Neural progenitor cell (in vitro differentiated cells): ENCODE measurements around the gene MAPRE2. TPM values are rescaled to one million over a fixed set of nuclear protein-coding genes. Genes with fewer than 3 reads are reported as not detected.
A peak's percentile ranks its signal among the peaks of the same experiment; 100 is the strongest.

ENCODE experiments used
- DNase-seq: peaks from one replicate; pipeline ENCODE4 v3.0.0-alpha.2; 2016; ENCODE audit warnings: low spot score
- H2AFZ ChIP-seq: fragments of 200-600 bp; sonication (generic); replicated peaks from 2 replicates; pipeline ENCODE4 v1.6.1; 2016; ENCODE audit warnings: antibody characterized with exemption
- H3F3A ChIP-seq: fragments of 200-600 bp; sonication (generic); 2 replicates; pipeline ENCODE4 v1.6.1; 2016; ENCODE audit warnings: antibody characterized with exemption, low read depth
- H3K27ac ChIP-seq: fragments of 200-600 bp; sonication (generic); 2 replicates; pipeline ENCODE4 v1.5.1; 2016; ENCODE audit warnings: mild to moderate bottlenecking
- H3K27me3 ChIP-seq: fragments of 200-600 bp; sonication (generic); 2 replicates; pipeline ENCODE4 v1.6.1; 2016; ENCODE audit warnings: mild to moderate bottlenecking, moderate library complexity
- H3K36me3 ChIP-seq: fragments of 200-600 bp; sonication (generic); 2 replicates; pipeline ENCODE4 v1.5.1; 2016
- H3K4me1 ChIP-seq: fragments of 200-600 bp; sonication (generic); 2 replicates; pipeline ENCODE4 v1.6.1; 2016; ENCODE audit warnings: mixed run types
- H3K4me2 ChIP-seq: fragments of 200-600 bp; sonication (generic); 2 replicates; pipeline ENCODE4 v1.6.1; 2016
- H3K4me3 ChIP-seq: fragments of 200-600 bp; sonication (generic); 2 replicates; pipeline ENCODE4 v1.5.1; 2016
- H3K79me2 ChIP-seq: fragments of 200-600 bp; sonication (generic); 2 replicates; pipeline ENCODE4 v1.6.1; 2016; ENCODE audit warnings: low read depth
- H3K9ac ChIP-seq: fragments of 200-600 bp; sonication (generic); 2 replicates; pipeline ENCODE4 v1.6.1; 2016
- H3K9me3 ChIP-seq: fragments of 200-600 bp; sonication (generic); 2 replicates; pipeline ENCODE4 v1.5.1; 2016; ENCODE audit warnings: low read depth
- H4K20me1 ChIP-seq: fragments of 200-600 bp; sonication (generic); 2 replicates; pipeline ENCODE4 v1.6.1; 2016; ENCODE audit warnings: low read depth
- H3K27ac Mint-ChIP-seq: 3 replicates; pipeline ENCODE4 v1.8.0; 2021; ENCODE audit warnings: mixed read lengths
- H3K27me3 Mint-ChIP-seq: 2 replicates; pipeline ENCODE4 v1.8.0; 2022; ENCODE audit warnings: low read depth, mild to moderate bottlenecking, inconsistent platforms, moderate library complexity, mixed read lengths; ENCODE audit not compliant: insufficient read depth
- H3K36me3 Mint-ChIP-seq: 3 replicates; pipeline ENCODE4 v1.8.0; 2021; ENCODE audit warnings: mixed read lengths
- H3K4me1 Mint-ChIP-seq: 3 replicates; pipeline ENCODE4 v1.8.0; 2021; ENCODE audit warnings: mixed read lengths
- H3K4me3 Mint-ChIP-seq: 3 replicates; pipeline ENCODE4 v1.8.0; 2021; ENCODE audit warnings: mild to moderate bottlenecking, moderate library complexity, mixed read lengths
- H3K9me3 Mint-ChIP-seq: 3 replicates; pipeline ENCODE4 v1.8.0; 2020; ENCODE audit warnings: mixed read lengths
- EZH2 ChIP-seq: fragments of 200-600 bp; sonication (generic); IDR thresholded peaks from 2 replicates; pipeline ENCODE4 v1.6.1; 2017; ENCODE audit warnings: antibody characterized with exemption, mild to moderate bottlenecking, moderate library complexity
- EZH2phosphoT487 ChIP-seq: fragments of 200-600 bp; sonication (generic); IDR thresholded peaks from 2 replicates; pipeline ENCODE4 v1.6.1; 2017; ENCODE audit warnings: antibody characterized with exemption
- total RNA-seq: library from RNA; depleted of rRNA; stranded (reverse); fragments of >200 nt; gene quantifications from 2 replicates; pipeline ENCODE4 v1.2.3, GENCODE V29; 2015; ENCODE audit warnings: low replicate concordance
- TF ChIP-seq, protein P1 (sequence below): fragments of 200-600 bp; sonication (generic); IDR thresholded peaks from 2 replicates; pipeline ENCODE4 v1.5.1; 2017; ENCODE audit warnings: antibody characterized with exemption, mild to moderate bottlenecking

MAPRE2 gene
- total RNA-seq, 1 donor from 2014 or later = 34.6 TPM

DNA sequence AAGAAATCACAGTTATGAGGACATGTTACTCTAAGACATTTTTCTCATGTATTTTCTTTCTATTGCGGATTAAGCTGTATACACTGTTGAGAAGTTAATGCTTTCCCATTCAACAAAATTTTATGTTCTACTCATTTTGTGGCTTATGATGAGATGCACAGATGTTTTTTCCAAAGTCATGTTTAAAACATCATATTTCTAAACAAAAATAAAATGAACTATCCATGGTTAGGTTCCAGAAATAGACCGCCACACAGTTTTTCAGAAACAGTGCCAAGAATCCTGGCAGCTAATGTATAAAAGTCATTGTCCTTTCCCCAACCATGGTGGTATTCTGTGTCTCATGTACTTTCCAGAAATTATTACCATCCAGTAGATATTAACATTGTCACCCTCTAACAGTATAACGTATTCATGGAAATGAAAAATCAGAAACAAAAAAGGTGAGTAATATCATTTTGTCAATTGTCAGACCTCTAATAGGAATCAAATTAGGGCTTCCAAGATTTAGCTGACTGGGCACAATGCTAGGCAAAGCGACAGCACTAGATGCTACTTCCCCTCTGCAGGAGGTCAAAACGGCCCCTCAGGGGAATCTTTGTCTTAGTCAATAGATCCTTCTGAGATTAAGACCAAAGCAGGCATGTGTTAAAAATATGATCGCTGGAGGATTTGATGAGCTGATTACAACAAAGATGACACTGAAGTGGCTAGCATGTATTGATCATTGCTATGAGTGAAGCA is 145.2 kb downstream of the MAPRE2 start:
- Histone ChIP-seq H3K4me3 (no peak overlapping the region), H3K27ac (no peak overlapping the region), H3F3A (no peaks in the 10 kb centered on the region), H3K9ac (no peak overlapping the region), H3K36me3 (no peaks in the 10 kb centered on the region), H3K4me1 (peaks cover 9% of the 10 kb centered on the region), H3K79me2 (no peaks in the 10 kb centered on the region), H3K27me3 (no peaks in the 10 kb centered on the region), H2AFZ (no peak overlapping the region), H3K9me3 (no peaks in the 10 kb centered on the region), H3K4me2 (no peak overlapping the region), H4K20me1 (no peaks in the 10 kb centered on the region)
- Mint-ChIP-seq H3K27me3 (no peaks in the 10 kb centered on the region), H3K9me3 (no peaks in the 10 kb centered on the region), H3K4me1 (peaks cover 20% of the 10 kb centered on the region), H3K4me3 (no peak overlapping the region), H3K36me3 (no peaks in the 10 kb centered on the region), H3K27ac (no peak overlapping the region)
- TF ChIP-seq EZH2 (no peak), EZH2phosphoT487 (no peak)
- TF ChIP-seq, protein P1, sequence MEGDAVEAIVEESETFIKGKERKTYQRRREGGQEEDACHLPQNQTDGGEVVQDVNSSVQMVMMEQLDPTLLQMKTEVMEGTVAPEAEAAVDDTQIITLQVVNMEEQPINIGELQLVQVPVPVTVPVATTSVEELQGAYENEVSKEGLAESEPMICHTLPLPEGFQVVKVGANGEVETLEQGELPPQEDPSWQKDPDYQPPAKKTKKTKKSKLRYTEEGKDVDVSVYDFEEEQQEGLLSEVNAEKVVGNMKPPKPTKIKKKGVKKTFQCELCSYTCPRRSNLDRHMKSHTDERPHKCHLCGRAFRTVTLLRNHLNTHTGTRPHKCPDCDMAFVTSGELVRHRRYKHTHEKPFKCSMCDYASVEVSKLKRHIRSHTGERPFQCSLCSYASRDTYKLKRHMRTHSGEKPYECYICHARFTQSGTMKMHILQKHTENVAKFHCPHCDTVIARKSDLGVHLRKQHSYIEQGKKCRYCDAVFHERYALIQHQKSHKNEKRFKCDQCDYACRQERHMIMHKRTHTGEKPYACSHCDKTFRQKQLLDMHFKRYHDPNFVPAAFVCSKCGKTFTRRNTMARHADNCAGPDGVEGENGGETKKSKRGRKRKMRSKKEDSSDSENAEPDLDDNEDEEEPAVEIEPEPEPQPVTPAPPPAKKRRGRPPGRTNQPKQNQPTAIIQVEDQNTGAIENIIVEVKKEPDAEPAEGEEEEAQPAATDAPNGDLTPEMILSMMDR = no peak
- no peak for DNase-seq

DNA sequence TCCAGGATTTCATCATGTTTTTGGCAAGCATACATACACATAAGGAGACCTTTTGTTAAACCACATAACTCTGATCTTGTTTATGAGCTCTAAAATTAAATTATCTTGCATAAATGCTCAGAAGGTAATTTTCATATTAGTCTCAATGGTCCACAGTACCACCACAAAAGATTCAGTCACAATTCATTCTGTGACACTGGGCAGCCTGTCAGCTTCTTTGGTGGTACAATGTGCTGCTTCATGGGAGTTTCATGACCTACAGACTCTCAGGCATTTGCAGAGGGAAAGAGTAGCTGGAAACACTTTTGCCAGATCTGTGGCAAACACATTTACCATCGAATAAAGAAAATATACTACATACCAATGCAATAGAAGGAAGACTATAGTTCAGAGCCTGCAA is 148.3 kb downstream of the MAPRE2 start:
- Histone ChIP-seq H3K27me3 (no peaks in the 10 kb centered on the region), H2AFZ (peak overlapping the region; percentile 20), H3K9ac (no peak overlapping the region), H3K4me2 (no peak overlapping the region), H3K4me1 (peaks cover 13% of the 10 kb centered on the region), H3K36me3 (no peaks in the 10 kb centered on the region), H3K79me2 (no peaks in the 10 kb centered on the region), H3K4me3 (no peak overlapping the region), H3K27ac (no peak overlapping the region), H3K9me3 (no peaks in the 10 kb centered on the region), H4K20me1 (no peaks in the 10 kb centered on the region), H3F3A (no peaks in the 10 kb centered on the region)
- H3K36me3 Mint-ChIP-seq = no peaks in the 10 kb centered on the region
- H3K9me3 Mint-ChIP-seq = no peaks in the 10 kb centered on the region
- TF ChIP-seq, protein P1 = no peak
- TF ChIP-seq EZH2 = no peak
- no peak for TF ChIP-seq EZH2phosphoT487
- DNase-seq = no peak
- no peak overlapping the region for H3K4me3 Mint-ChIP-seq
- peak overlapping the region; percentile 27 for H3K27ac Mint-ChIP-seq
- peaks cover 37% of the 10 kb centered on the region for H3K4me1 Mint-ChIP-seq
- no peaks in the 10 kb centered on the region for H3K27me3 Mint-ChIP-seq

DNA sequence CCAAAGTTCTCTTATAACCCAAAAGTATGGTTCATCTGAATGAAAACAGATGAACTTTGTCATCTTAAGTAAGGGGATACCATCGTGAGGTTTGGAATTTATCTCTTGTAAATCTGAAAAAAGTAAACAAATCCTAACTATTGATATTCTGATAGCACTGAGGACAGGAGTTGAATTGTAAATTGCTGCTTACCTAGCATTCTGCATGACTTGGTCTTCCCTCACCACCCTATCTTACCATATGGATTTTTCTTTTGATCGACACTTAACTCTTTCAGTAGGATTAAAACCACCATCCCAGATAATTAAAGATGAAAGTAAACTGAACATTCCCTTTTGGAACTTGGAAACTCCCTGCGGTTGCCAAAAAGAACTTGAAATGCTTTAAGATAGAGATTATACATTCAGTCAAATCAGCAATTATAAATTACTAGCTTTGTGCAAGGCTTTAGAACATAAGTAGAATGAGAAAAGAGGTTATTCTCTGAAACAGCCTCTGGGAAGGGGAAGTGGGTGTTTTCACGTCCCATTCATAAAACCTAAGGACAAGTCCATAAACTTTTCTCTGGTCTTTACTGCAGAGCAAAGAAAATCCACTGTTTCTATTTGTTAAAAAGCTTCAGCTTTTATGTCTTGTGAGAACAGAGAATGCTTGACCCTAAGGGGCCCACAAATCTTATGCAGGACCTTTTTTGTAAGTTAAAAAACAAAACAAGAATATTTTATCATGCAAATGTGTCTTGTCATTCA is 149.9 kb downstream of the MAPRE2 start:
- no peaks in the 10 kb centered on the region for H3K79me2 ChIP-seq
- H3K9ac ChIP-seq = no peak overlapping the region
- H3K27ac Mint-ChIP-seq = peak overlapping the region; percentile 9
- TF ChIP-seq EZH2phosphoT487 (no peak), EZH2 (no peak)
- TF ChIP-seq, protein P1 = no peak
- no peak for DNase-seq
- no peaks in the 10 kb centered on the region for H3K27me3 Mint-ChIP-seq
- H3K4me1 Mint-ChIP-seq = peaks cover 37% of the 10 kb centered on the region
- H3K36me3 Mint-ChIP-seq = no peaks in the 10 kb centered on the region
- no peak overlapping the region for H3K27ac ChIP-seq
- no peaks in the 10 kb centered on the region for H3F3A ChIP-seq
- H3K4me3 Mint-ChIP-seq = no peak overlapping the region
- no peaks in the 10 kb centered on the region for H3K27me3 ChIP-seq
- no peaks in the 10 kb centered on the region for H4K20me1 ChIP-seq
- H3K9me3 Mint-ChIP-seq = no peaks in the 10 kb centered on the region
- no peak overlapping the region for H3K4me2 ChIP-seq
- peaks cover 13% of the 10 kb centered on the region for H3K4me1 ChIP-seq
- H2AFZ ChIP-seq = peak overlapping the region; percentile 54
- H3K9me3 ChIP-seq = no peaks in the 10 kb centered on the region
- no peaks in the 10 kb centered on the region for H3K36me3 ChIP-seq
- no peak overlapping the region for H3K4me3 ChIP-seq
